ENCODE data around the gene CD93.

Gene CD93

DNA sequence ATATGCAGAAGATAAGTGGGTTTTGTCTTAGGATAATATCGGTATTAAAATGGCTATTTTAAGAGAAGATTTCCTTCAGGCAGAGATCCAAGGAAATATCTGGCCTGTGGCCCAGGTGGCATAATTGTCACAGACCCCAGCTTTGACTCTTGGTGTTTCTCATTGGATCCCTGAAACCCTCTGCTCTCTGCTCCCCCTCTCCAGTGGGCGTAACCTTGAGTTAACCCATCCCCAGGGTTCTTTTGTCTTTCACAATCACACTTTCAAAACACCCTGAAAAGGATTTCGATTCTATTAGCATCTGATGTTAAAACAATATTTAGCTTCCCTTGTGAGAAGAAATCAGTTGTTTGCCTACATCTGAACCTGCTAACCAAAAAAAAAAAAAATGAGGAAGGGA, 43.9 kb downstream of the CD93 start:
- DNase-seq (ENCODE audit: low read depth): no peak
- TF ChIP-seq, protein P1, sequence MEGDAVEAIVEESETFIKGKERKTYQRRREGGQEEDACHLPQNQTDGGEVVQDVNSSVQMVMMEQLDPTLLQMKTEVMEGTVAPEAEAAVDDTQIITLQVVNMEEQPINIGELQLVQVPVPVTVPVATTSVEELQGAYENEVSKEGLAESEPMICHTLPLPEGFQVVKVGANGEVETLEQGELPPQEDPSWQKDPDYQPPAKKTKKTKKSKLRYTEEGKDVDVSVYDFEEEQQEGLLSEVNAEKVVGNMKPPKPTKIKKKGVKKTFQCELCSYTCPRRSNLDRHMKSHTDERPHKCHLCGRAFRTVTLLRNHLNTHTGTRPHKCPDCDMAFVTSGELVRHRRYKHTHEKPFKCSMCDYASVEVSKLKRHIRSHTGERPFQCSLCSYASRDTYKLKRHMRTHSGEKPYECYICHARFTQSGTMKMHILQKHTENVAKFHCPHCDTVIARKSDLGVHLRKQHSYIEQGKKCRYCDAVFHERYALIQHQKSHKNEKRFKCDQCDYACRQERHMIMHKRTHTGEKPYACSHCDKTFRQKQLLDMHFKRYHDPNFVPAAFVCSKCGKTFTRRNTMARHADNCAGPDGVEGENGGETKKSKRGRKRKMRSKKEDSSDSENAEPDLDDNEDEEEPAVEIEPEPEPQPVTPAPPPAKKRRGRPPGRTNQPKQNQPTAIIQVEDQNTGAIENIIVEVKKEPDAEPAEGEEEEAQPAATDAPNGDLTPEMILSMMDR (conservative IDR thresholded peaks at IDR 0.05; ENCODE audit: control insufficient read depth, insufficient read depth, low read depth, low read length): no peak
- no peak overlapping the region for H3K4me3 ChIP-seq (ENCODE audit: control insufficient read depth, low read depth, low read length)

DNA sequence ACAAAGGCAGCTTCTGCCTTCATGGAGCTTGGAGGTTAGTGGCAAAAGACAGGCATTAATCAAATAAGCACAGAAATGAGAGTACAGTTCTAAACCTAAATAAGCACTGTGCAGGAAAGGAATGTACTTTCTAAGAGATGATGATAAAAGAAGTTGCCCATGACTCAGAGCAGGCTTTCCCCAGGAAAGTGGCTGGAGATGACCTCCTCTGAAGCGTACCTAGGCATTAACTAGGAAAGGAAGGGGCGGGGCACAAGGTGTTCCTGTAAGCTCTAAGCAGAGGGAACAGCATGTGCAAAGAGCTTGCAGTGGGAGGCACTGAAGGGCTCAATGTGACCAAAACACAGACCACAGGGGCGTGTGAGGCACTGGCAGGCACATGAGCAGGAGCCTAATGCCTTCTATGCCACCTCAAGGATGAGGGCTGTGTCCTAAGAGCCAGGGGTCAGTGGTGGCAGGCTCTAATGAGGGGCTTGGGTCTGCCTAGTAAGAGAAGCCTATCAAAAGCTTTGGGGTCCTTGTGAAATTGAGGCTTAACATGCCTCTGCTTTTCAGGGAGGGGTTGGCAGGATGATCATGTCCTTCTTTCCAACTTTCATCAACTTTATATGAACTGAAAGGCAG, 46.1 kb downstream of the CD93 start:
- DNase-seq (ENCODE audit: low read depth): no peak
- TF ChIP-seq, protein P1 (conservative IDR thresholded peaks at IDR 0.05; ENCODE audit: control insufficient read depth, insufficient read depth, low read depth, low read length): no peak
- H3K4me3 ChIP-seq (ENCODE audit: control insufficient read depth, low read depth, low read length): no peak overlapping the region

DNA sequence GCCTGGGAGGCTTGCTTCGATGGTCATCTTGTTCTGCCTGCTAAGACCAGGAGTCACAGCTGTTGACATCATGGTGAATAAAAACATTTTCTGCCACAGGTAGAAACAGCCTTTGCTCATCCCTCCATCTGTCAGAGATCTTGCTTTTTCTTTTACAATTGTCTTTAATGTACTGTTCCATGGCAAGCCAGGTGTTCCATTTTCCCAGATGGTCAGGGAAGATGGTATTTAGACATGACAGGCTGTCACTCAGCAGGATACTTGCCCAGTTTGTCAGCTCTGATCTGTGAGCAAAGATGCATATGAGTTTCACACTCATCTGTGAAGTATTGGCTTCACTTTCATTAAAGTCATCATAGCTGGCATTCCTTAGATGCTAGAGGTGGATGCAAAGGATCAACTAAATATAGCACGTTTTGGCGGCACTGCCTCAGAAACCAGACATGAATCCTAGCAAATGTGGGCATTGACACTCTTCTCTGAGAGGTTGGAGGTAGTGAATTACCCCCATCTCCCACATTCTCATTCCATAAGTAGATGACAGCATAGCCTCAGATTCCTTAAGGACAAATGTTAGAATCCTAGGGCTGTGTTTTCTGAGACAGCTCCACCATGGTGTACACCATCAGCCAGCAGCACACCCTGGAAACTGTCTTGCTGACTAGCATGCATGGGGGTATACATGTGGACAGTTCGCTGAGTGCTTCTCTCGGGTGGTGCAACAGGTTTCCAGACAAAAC, 46.8 kb downstream of the CD93 start:
- no peak overlapping the region for H3K4me3 ChIP-seq (ENCODE audit: control insufficient read depth, low read depth, low read length)
- TF ChIP-seq, protein P1 (conservative IDR thresholded peaks at IDR 0.05; ENCODE audit: control insufficient read depth, insufficient read depth, low read depth, low read length): no peak
- no peak for DNase-seq (ENCODE audit: low read depth)

DNA sequence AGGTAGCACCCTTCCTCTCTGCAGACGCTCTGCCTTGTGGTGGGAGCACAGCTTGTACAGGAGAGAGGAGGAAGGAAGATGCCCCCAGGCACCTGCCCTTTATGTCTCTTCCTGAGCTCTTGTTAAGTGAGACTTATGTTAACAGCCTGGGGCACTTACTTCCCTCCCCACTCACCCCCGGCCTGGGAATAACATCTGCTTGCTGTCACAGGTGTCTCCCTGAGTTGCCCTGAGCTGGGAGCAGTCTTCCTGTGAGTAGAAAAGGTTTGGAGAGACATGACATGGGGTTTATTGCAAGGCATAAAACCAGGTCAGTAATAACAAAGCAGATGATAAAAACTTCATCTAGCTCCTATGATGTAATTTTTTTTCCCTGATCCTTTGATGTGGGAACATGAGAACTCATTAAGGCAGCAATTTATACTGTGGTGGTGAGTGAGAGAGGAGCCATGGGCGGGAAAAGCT, 49.1 kb downstream of the CD93 start:
- DNase-seq (ENCODE audit: low read depth): no peak
- TF ChIP-seq, protein P1 (conservative IDR thresholded peaks at IDR 0.05; ENCODE audit: control insufficient read depth, insufficient read depth, low read depth, low read length): no peak
- no peak overlapping the region for H3K4me3 ChIP-seq (ENCODE audit: control insufficient read depth, low read depth, low read length)

DNA sequence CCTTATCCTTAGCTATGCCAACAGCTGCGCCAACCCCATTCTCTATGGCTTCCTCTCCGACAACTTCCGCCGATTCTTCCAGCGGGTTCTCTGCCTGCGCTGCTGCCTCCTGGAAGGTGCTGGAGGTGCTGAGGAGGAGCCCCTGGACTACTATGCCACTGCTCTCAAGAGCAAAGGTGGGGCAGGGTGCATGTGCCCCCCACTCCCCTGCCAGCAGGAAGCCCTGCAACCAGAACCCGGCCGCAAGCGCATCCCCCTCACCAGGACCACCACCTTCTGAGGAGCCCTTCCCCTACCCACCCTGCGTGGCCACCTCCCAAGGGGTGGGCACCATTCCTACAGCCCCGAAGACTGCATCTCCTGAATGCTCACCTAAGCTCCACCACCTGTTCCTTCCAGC, 49.8 kb downstream of the CD93 start:
- no peak overlapping the region for H3K4me3 ChIP-seq (ENCODE audit: control insufficient read depth, low read depth, low read length)
- TF ChIP-seq, protein P1 (conservative IDR thresholded peaks at IDR 0.05; ENCODE audit: control insufficient read depth, insufficient read depth, low read depth, low read length): no peak
- no peak for DNase-seq (ENCODE audit: low read depth)

DNA sequence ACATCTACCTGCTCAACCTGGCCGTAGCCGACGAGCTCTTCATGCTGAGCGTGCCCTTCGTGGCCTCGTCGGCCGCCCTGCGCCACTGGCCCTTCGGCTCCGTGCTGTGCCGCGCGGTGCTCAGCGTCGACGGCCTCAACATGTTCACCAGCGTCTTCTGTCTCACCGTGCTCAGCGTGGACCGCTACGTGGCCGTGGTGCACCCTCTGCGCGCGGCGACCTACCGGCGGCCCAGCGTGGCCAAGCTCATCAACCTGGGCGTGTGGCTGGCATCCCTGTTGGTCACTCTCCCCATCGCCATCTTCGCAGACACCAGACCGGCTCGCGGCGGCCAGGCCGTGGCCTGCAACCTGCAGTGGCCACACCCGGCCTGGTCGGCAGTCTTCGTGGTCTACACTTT, 50.4 kb downstream of the CD93 start:
- DNase-seq (ENCODE audit: low read depth): no peak
- TF ChIP-seq, protein P1 (conservative IDR thresholded peaks at IDR 0.05; ENCODE audit: control insufficient read depth, insufficient read depth, low read depth, low read length): no peak
- H3K4me3 ChIP-seq (ENCODE audit: control insufficient read depth, low read depth, low read length): no peak overlapping the region

All from fibroblast of mammary gland (primary cell).